Sigmoid colon (tissue), 4 donors: Measurements from ENCODE around the gene KRT27.

Experiments
- EP300 ChIP-seq, 4 donors: sonication (generic); formaldehyde crosslinking; IDR thresholded peaks; one replicate each; pipeline ENCODE4 v1.6.1; 2017; ENCODE audit warnings: antibody characterized with exemption in 4 of 4
- POLR2AphosphoS5 ChIP-seq, 4 donors: sonication (generic); formaldehyde crosslinking; IDR thresholded peaks; one replicate each; pipeline ENCODE4 v1.6.1; 2017; ENCODE audit warnings: antibody characterized with exemption in 4 of 4
- TF ChIP-seq, protein P1 (sequence below), 4 experiments: fragments of 450-650 bp in 3 of 4; fragments of 200-600 bp in 1 of 4; IDR thresholded peaks; one replicate each; pipeline ENCODE4 v1.5.1; 2016 to 2019; ENCODE audit warnings: antibody characterized with exemption in 4 of 4, mild to moderate bottlenecking in 3 of 4, moderate library complexity in 2 of 4

DNA sequence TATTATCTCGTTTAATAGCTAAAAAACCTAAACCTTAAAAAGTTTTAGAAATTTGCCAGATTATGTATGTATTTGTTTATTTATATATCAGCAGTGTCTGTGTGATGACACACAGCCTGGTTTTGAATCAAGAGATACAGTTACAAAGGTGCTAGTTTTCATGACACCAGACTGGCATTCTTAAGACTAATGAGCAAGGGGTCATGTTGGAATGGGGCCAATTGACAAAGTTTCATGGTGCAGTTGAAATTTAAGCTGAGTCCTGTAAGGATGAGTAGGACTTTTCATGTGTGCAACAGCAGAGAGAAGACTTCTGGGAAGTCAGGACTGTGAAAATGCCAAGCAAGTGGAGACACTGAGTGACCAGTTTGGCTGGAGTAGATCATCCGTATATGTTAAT lies 43.2 kb upstream of the KRT27 start:
- TF ChIP-seq, protein P1, sequence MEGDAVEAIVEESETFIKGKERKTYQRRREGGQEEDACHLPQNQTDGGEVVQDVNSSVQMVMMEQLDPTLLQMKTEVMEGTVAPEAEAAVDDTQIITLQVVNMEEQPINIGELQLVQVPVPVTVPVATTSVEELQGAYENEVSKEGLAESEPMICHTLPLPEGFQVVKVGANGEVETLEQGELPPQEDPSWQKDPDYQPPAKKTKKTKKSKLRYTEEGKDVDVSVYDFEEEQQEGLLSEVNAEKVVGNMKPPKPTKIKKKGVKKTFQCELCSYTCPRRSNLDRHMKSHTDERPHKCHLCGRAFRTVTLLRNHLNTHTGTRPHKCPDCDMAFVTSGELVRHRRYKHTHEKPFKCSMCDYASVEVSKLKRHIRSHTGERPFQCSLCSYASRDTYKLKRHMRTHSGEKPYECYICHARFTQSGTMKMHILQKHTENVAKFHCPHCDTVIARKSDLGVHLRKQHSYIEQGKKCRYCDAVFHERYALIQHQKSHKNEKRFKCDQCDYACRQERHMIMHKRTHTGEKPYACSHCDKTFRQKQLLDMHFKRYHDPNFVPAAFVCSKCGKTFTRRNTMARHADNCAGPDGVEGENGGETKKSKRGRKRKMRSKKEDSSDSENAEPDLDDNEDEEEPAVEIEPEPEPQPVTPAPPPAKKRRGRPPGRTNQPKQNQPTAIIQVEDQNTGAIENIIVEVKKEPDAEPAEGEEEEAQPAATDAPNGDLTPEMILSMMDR (IDR thresholded peaks at IDR 0.05) = no peak
- TF ChIP-seq EP300 (IDR thresholded peaks at IDR 0.05) = no peak
- no peak for TF ChIP-seq POLR2AphosphoS5 (IDR thresholded peaks at IDR 0.05)
